ENCODE results near the gene AKR1C8. TPM values are rescaled to one million over a fixed set of nuclear protein-coding genes. Genes with fewer than 3 reads are reported as not detected.
"Not testable (repeated sequence)": the region's sequence is repeated elsewhere in the genome, so short reads cannot be mapped to it uniquely, and the experiment has no call there.

Gene AKR1C8
- total RNA-seq = not detected

- no peak within 1 kb of the TSS for H3K27ac ChIP-seq
- H3K36me3 ChIP-seq = no peaks in the 10 kb centered on the region
- no peaks in the 10 kb centered on the region for H3K4me1 ChIP-seq
- no peaks in the 10 kb centered on the region for H3K27me3 ChIP-seq
- 72 to 74% methylated on average over 5 of the region's 5 CpGs for WGBS, 2 donors
- no peak within 1 kb of the TSS for H3K4me3 ChIP-seq
- TF ChIP-seq EP300 (IDR thresholded peaks at IDR 0.05) (no peak), POLR2A (IDR thresholded peaks at IDR 0.05) (no peak), CTCF (IDR thresholded peaks at IDR 0.05) (no peak)
- no peaks in the 10 kb centered on the region for H3K9me3 ChIP-seq
- DNase-seq (ENCODE audit: low spot score in 2 of 2) = no peak
Measured at GRCh38 chr10:5184987-5185775, at the start of gene AKR1C8. Gene AKR1C8, minus strand, starts transcription at chr10:5185150. Its CDS starts 46 bp downstream, at chr10:5185104.

GRCh38 chr10:5234106-5234860 lies 49.3 kb upstream of the AKR1C8 start:
- H3K27ac ChIP-seq = no peak overlapping the region
- peak in 1 of 2 donors; percentile 70 for TF ChIP-seq EP300 (IDR thresholded peaks at IDR 0.05)
- TF ChIP-seq POLR2A (IDR thresholded peaks at IDR 0.05) = no peak
- no peaks in the 10 kb centered on the region for H3K4me1 ChIP-seq
- 73 to 74% methylated on average over 6 of the region's 6 CpGs for WGBS, 2 donors
- no peak overlapping the region for H3K4me3 ChIP-seq
- peak in 1 of 2 donors; percentile 51 for DNase-seq (ENCODE audit: low spot score in 2 of 2)
- H3K36me3 ChIP-seq = no peaks in the 10 kb centered on the region
- no peaks in the 10 kb centered on the region for H3K27me3 ChIP-seq
- H3K9me3 ChIP-seq = peaks cover 0 to 14% (median 0%) of the 10 kb centered on the region in 4 donors

- TF ChIP-seq POLR2A (IDR thresholded peaks at IDR 0.05) (no peak), EP300 (IDR thresholded peaks at IDR 0.05) (no peak), CTCF (IDR thresholded peaks at IDR 0.05) (no peak)
- H3K4me1 ChIP-seq = no peaks in the 10 kb centered on the region
Measured at GRCh38 chr10:5233324-5233723, 48.4 kb upstream of the AKR1C8 start.

GRCh38 chr10:5229019-5229418 lies 44.1 kb upstream of the AKR1C8 start:
- H3K4me1 ChIP-seq = no peaks in the 10 kb centered on the region
- DNase-seq (ENCODE audit: low spot score in 2 of 2) = no peak
- no peaks in the 10 kb centered on the region for H3K36me3 ChIP-seq
- H3K27me3 ChIP-seq = no peaks in the 10 kb centered on the region
- no peak overlapping the region for H3K27ac ChIP-seq
- H3K4me3 ChIP-seq = no peak overlapping the region
- TF ChIP-seq EP300 (IDR thresholded peaks at IDR 0.05) = no peak
- TF ChIP-seq POLR2A (IDR thresholded peaks at IDR 0.05) = no peak
- no peak for TF ChIP-seq CTCF (IDR thresholded peaks at IDR 0.05)
- peaks cover 0 to 10% (median 0%) of the 10 kb centered on the region in 4 donors for H3K9me3 ChIP-seq
- WGBS, 2 donors = 85% methylated on average over 8 of the region's 8 CpGs

More at GRCh38 chr10:5233324-5233723, 48.4 kb upstream of the AKR1C8 start:
- Histone ChIP-seq H3K27ac (no peak overlapping the region), H3K36me3 (no peaks in the 10 kb centered on the region), H3K4me3 (no peak overlapping the region), H3K9me3 (peaks cover 0 to 14% (median 0%) of the 10 kb centered on the region in 4 donors), H3K27me3 (no peaks in the 10 kb centered on the region)
- no peak for DNase-seq (ENCODE audit: low spot score in 2 of 2)
- WGBS, 2 donors = 69 to 79% methylated on average over 2 of the region's 2 CpGs

- not testable (repeated sequence) for DNase-seq (ENCODE audit: low spot score in 2 of 2); H3K27ac ChIP-seq; H3K4me3 ChIP-seq; H3K36me3 ChIP-seq; H3K4me1 ChIP-seq; H3K27me3 ChIP-seq
- WGBS, 2 donors = 72 to 80% methylated on average over 6 to 7 of the region's 7 CpGs
- peaks cover 0 to 21% (median 0%) of the 10 kb centered on the region in 4 donors for H3K9me3 ChIP-seq
Measured at GRCh38 chr10:5222942-5223341, 38.0 kb upstream of the AKR1C8 start.

- Histone ChIP-seq H3K9me3 (peaks cover 0 to 14% (median 0%) of the 10 kb centered on the region in 4 donors), H3K4me3 (no peak overlapping the region), H3K27ac (no peak overlapping the region), H3K4me1 (no peaks in the 10 kb centered on the region), H3K27me3 (no peaks in the 10 kb centered on the region), H3K36me3 (no peaks in the 10 kb centered on the region)
- no peak for DNase-seq (ENCODE audit: low spot score in 2 of 2)
- 36 to 40% methylated on average over 3 of the region's 3 CpGs for WGBS, 2 donors
- TF ChIP-seq CTCF (IDR thresholded peaks at IDR 0.05) (no peak), POLR2A (IDR thresholded peaks at IDR 0.05) (no peak), EP300 (IDR thresholded peaks at IDR 0.05) (no peak)
Measured at GRCh38 chr10:5219262-5219661, 34.3 kb upstream of the AKR1C8 start.

All from tibial nerve (tissue), 4 donors.